Endothelial cell of umbilical vein (primary cell): ENCODE results near the gene DTD2. TPM values are rescaled to one million over a fixed set of nuclear protein-coding genes. Genes with fewer than 3 reads are reported as not detected.

Experiments
- BruUV-seq: library from RNA; stranded (reverse); fragments of 400-500 nt; replicated peaks from 2 replicates; lab custom pipeline; 2021; lab: Mats Ljungman, UMichigan
- CTCF ChIA-PET: fragments of 300-600, 350-600 bp; sonication (Branson Sonifier 250); formaldehyde crosslinking; loops from one replicate; lab custom pipeline; 2021; ENCODE audit warnings: antibody characterized with exemption, inconsistent platforms; lab: Charles Lee
- POLR2A ChIA-PET: fragments of 300-600, 350-600 bp; sonication (Branson Sonifier 250); formaldehyde crosslinking; loops from one replicate; lab custom pipeline; 2021; ENCODE audit warnings: antibody characterized with exemption, inconsistent platforms; lab: Charles Lee
- DNase-seq: peaks from one replicate; pipeline ENCODE4 v3.0.0-alpha.2; 2011; ENCODE audit warnings: low read depth, low spot score
- FAIRE-seq: peaks from 2 replicates; lab custom pipeline; 2011; peaks lifted over from hg19 to GRCh38; lab: Jason Lieb, UNC
- H2AFZ ChIP-seq: 2 replicates; pipeline ENCODE4 v1.6.0; 2012; ENCODE audit warnings: low read depth, low read length, control low read depth, inconsistent platforms
- H3K27ac ChIP-seq: 2 replicates; pipeline ENCODE4 v1.5.1; 2011; ENCODE audit warnings: low read depth, mild to moderate bottlenecking, control low read depth, low read length, moderate library complexity; ENCODE audit not compliant: insufficient read depth
- H3K27me3 ChIP-seq, 2 experiments: 2 replicates each; pipeline versions ENCODE4 v1.6.0 to v1.6.1; 2011; ENCODE audit warnings: low read length in 2 of 2, mixed read lengths in 1 of 2; ENCODE audit not compliant: control insufficient read depth in 2 of 2, insufficient read depth in 2 of 2
- H3K36me3 ChIP-seq, 2 experiments: 2 replicates in 1 of 2; 3 replicates in 1 of 2; pipeline ENCODE4 v1.5.1; 2011; ENCODE audit warnings: low read length in 2 of 2, mild to moderate bottlenecking in 1 of 2, moderate library complexity in 1 of 2; ENCODE audit not compliant: control insufficient read depth in 2 of 2, insufficient read depth in 2 of 2; ENCODE audit errors: extremely low read depth in 1 of 2
- H3K4me1 ChIP-seq: 3 replicates; pipeline ENCODE4 v1.5.1; 2011; ENCODE audit warnings: mild to moderate bottlenecking, low read length; ENCODE audit not compliant: control insufficient read depth, insufficient read depth; ENCODE audit errors: extremely low read depth
- H3K4me2 ChIP-seq: 2 replicates; pipeline ENCODE4 v1.6.1; 2011; ENCODE audit warnings: low read length, control low read depth, mixed read lengths; ENCODE audit not compliant: insufficient read depth
- H3K4me3 ChIP-seq, 3 experiments: fragments of 200-600 bp in 1 of 3; sonication (generic), shearing (Covaris generic) in 1 of 3; replicated peaks in 1 of 3; 2 replicates each; pipeline ENCODE4 v1.5.1; 2011 to 2016; ENCODE audit warnings: control low read depth in 3 of 3, low read length in 3 of 3, mild to moderate bottlenecking in 2 of 3, inconsistent platforms in 1 of 3, low read depth in 1 of 3, moderate library complexity in 1 of 3; ENCODE audit not compliant: insufficient read depth in 1 of 3
- H3K79me2 ChIP-seq: 2 replicates; pipeline ENCODE4 v1.6.0; 2012; ENCODE audit warnings: low read length, inconsistent platforms; ENCODE audit not compliant: control insufficient read depth, insufficient read depth
- H3K9ac ChIP-seq: replicated peaks from 2 replicates; pipeline ENCODE3; 2011; ENCODE audit warnings: low read length, control low read depth; ENCODE audit not compliant: insufficient read depth; ENCODE audit errors: extremely low read depth
- H3K9me1 ChIP-seq: replicated peaks from 3 replicates; pipeline ENCODE4 v1.6.0; 2011; ENCODE audit warnings: mild to moderate bottlenecking, low read length; ENCODE audit not compliant: control insufficient read depth, insufficient read depth; ENCODE audit errors: extremely low read depth
- H3K9me3 ChIP-seq: replicated peaks from 2 replicates; pipeline ENCODE4 v1.5.1; 2012; ENCODE audit warnings: low read length, inconsistent platforms; ENCODE audit not compliant: control insufficient read depth, insufficient read depth
- H4K20me1 ChIP-seq: replicated peaks from 2 replicates; pipeline ENCODE3; 2011; ENCODE audit warnings: mild to moderate bottlenecking, low read length; ENCODE audit not compliant: control insufficient read depth, insufficient read depth; ENCODE audit errors: extremely low read depth
- EZH2 ChIP-seq: IDR thresholded peaks from 2 replicates; pipeline ENCODE4 v1.6.1; 2012; ENCODE audit warnings: borderline replicate concordance, low read depth, mild to moderate bottlenecking, moderate library complexity, low read length, inconsistent platforms; ENCODE audit not compliant: severe bottlenecking
- FOS ChIP-seq: IDR thresholded peaks from 2 replicates; pipeline ENCODE4 v1.6.1; 2011; ENCODE audit warnings: mild to moderate bottlenecking, low read length, moderate library complexity, borderline replicate concordance; ENCODE audit not compliant: insufficient read depth
- GATA2 ChIP-seq: IDR thresholded peaks from 2 replicates; pipeline ENCODE4 v1.7.0; 2011; ENCODE audit warnings: low read depth, mild to moderate bottlenecking, moderate library complexity, mixed read lengths, low read length; ENCODE audit not compliant: insufficient read length, insufficient read depth
- JUN ChIP-seq: IDR thresholded peaks from 2 replicates; pipeline ENCODE4 v1.6.1; 2011; ENCODE audit warnings: borderline replicate concordance, low read depth; ENCODE audit not compliant: insufficient read length, insufficient read depth
- MYC ChIP-seq: IDR thresholded peaks from one replicate; pipeline ENCODE4 v1.6.1; 2011; ENCODE audit warnings: mild to moderate bottlenecking, low read depth, low read length
- POLR2A ChIP-seq: IDR thresholded peaks from 2 replicates; pipeline ENCODE4 v1.6.1; 2012; ENCODE audit warnings: low read depth, mild to moderate bottlenecking, control low read depth, low read length
- POLR2AphosphoS5 ChIP-seq: IDR thresholded peaks from 2 replicates; pipeline ENCODE4 v1.6.1; 2012; ENCODE audit warnings: low read depth, mild to moderate bottlenecking, control low read depth, low read length, moderate library complexity; ENCODE audit not compliant: insufficient read depth
- dilution Hi-C: fragments of 300-500 bp; cut with MboI; formaldehyde crosslinking; loops from one replicate; pipeline ENCODE4 v1.15.0; 2019; ENCODE audit warnings: low sequenced_read_pairs; ENCODE audit not compliant: extremely low pct_ligation_motif_present
- intact Hi-C: fragments of 100-400 bp; cut with micrococcal nuclease; formaldehyde crosslinking; loops from one replicate; pipeline ENCODE4 v1.10.0; 2022
- polyA plus RNA-seq, 4 experiments: library from polyadenylated mRNA; depleted of rRNA in 3 of 4; stranded (reverse) in 3 of 4; unstranded in 1 of 4; fragments of >200 nt; gene quantifications; 2 replicates each; pipeline versions ENCODE4 v1.2.1 to v1.2.3, GENCODE V29; 2011 to 2012; ENCODE audit warnings: missing spikeins in 1 of 4
- total RNA-seq: library from RNA; stranded (reverse); gene quantifications from 2 replicates; pipeline ENCODE4 v1.2.3, GENCODE V29; 2021
- TF ChIP-seq, protein P1 (sequence below), 2 donors: IDR thresholded peaks; 1 replicate in 1 of 2; 2 replicates in 1 of 2; pipeline ENCODE4 v1.5.1; 2011; ENCODE audit warnings: low read length in 2 of 2, mild to moderate bottlenecking in 2 of 2, moderate library complexity in 2 of 2, control low read depth in 1 of 2, inconsistent platforms in 1 of 2, low read depth in 1 of 2; ENCODE audit not compliant: insufficient read depth in 1 of 2; ENCODE audit errors: extremely low read depth in 1 of 2
- TF ChIP-seq, protein P2 (sequence below): IDR thresholded peaks from 2 replicates; pipeline ENCODE4 v1.6.1; 2011; ENCODE audit not compliant: insufficient read depth, insufficient read length

DTD2 gene
- total and polyA plus RNA-seq, 2 donors (not counting 3 experiments of a cell fraction or from before 2014, with no cell fraction given): 9.2 to 14.4 TPM

DNA sequence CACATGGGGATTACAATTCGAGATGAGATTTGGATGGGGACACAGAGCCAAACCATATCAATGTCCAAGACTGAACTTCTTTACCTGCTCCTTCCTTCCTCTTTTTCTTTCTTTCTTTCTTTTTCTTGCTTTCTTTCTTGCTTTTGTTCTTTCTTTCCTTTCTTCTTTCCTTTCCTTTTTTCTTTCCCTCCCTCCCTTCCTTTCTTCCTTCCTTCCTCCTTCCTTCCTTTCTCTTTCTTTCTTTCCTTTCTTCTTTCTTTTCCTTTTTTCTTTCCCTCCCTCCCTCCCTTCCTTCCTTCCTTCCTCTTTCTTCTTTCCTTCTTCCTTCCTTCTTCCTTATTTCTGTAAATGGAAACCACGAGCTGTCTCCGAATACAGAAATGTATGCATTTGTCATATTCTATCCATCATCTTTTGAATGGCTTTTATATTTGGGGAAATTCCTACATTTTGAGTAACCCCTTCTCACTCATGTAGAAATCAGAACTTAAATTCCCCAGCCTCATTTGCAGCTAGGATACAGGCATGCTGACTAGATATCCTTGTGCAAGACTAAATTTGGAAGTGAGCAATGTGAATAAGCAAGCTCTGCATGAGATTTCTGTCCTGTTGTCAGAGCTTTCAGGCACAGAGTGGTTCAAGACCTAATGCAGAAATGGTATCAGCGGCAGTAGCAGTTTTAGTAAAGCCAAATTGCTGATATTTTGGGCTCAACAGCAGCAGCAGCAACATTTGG lies 19.0 kb upstream of the DTD2 start:
- Histone ChIP-seq H3K27ac (no peak overlapping the region), H3K79me2 (no peaks in the 10 kb centered on the region), H3K36me3 (no peaks in the 10 kb centered on the region), H3K4me3 (no peak overlapping the region), H3K4me1 (no peaks in the 10 kb centered on the region), H4K20me1 (no peaks in the 10 kb centered on the region), H3K9me3 (no peaks in the 10 kb centered on the region), H3K9me1 (no peaks in the 10 kb centered on the region), H2AFZ (no peak overlapping the region), H3K27me3 (peaks cover 0 to 2% of the 10 kb centered on the region in 2 experiments), H3K9ac (no peak overlapping the region), H3K4me2 (no peak overlapping the region)
- DNase-seq: no peak
- TF ChIP-seq POLR2A: no peak
- no peak for TF ChIP-seq JUN
- no peak for TF ChIP-seq EZH2
- TF ChIP-seq POLR2AphosphoS5: no peak
- TF ChIP-seq, protein P1, sequence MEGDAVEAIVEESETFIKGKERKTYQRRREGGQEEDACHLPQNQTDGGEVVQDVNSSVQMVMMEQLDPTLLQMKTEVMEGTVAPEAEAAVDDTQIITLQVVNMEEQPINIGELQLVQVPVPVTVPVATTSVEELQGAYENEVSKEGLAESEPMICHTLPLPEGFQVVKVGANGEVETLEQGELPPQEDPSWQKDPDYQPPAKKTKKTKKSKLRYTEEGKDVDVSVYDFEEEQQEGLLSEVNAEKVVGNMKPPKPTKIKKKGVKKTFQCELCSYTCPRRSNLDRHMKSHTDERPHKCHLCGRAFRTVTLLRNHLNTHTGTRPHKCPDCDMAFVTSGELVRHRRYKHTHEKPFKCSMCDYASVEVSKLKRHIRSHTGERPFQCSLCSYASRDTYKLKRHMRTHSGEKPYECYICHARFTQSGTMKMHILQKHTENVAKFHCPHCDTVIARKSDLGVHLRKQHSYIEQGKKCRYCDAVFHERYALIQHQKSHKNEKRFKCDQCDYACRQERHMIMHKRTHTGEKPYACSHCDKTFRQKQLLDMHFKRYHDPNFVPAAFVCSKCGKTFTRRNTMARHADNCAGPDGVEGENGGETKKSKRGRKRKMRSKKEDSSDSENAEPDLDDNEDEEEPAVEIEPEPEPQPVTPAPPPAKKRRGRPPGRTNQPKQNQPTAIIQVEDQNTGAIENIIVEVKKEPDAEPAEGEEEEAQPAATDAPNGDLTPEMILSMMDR (IDR thresholded peaks at IDR 0.05; ENCODE audit: extremely low read depth in 1 of 2, insufficient read depth in 1 of 2, low read depth in 1 of 2, low read length in 2 of 2): no peak
- ChIA-PET CTCF (interaction anchor here (0.6 kb wide), 1 partner anchor 907 kb away, joined by 3 read pairs; no protein-coding TSS in a partner anchor), POLR2A (no interaction called here)
- dilution Hi-C loops (no loop called here), intact Hi-C loops (no loop called here)
- no peak for FAIRE-seq
- no TSS peak for BruUV-seq

DNA sequence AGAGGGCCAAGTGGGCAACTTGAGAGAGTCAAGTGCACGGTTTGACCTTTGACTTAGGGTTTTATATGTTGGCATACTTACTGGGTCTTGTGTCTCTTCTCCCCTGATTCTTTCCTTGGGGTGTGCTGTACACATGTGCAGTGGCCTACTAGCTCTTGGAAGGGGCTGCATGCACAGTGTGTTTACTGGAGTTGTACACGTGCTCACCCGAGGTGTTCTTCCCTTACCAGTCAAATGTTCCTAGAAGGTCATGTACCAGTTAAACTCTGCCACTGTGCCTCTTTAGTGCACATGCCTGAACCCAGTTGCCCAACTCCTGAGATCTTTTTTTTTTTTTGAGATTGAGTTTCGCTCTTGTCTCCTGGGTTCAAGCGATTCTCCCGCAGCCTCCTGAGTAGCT lies 9.2 kb upstream of the DTD2 start:
- no peak for FAIRE-seq
- DNase-seq: no peak
- H3K9ac ChIP-seq: no peak overlapping the region
- dilution Hi-C loops: no loop called here
- intact Hi-C loops: no loop called here
- ChIA-PET CTCF (no interaction called here), POLR2A (no interaction called here)
- H3K27ac ChIP-seq: no peak overlapping the region
- H3K4me1 ChIP-seq: no peaks in the 10 kb centered on the region
- no peak overlapping the region for H3K4me2 ChIP-seq
- no peak overlapping the region for H3K4me3 ChIP-seq
- no peaks in the 10 kb centered on the region for H3K9me1 ChIP-seq
- TF ChIP-seq, protein P2, sequence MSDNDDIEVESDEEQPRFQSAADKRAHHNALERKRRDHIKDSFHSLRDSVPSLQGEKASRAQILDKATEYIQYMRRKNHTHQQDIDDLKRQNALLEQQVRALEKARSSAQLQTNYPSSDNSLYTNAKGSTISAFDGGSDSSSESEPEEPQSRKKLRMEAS: no peak
- no peak for TF ChIP-seq POLR2A
- no peak for TF ChIP-seq MYC
- TF ChIP-seq, protein P1 (IDR thresholded peaks at IDR 0.05; ENCODE audit: extremely low read depth in 1 of 2, insufficient read depth in 1 of 2, low read depth in 1 of 2, low read length in 2 of 2): no peak
- no peak for TF ChIP-seq GATA2
- no peak for TF ChIP-seq EZH2
- no peak for TF ChIP-seq FOS
- TF ChIP-seq JUN: no peak
- no peaks in the 10 kb centered on the region for H3K36me3 ChIP-seq
- no peaks in the 10 kb centered on the region for H3K9me3 ChIP-seq
- no peaks in the 10 kb centered on the region for H4K20me1 ChIP-seq
- no peaks in the 10 kb centered on the region for H3K27me3 ChIP-seq
- H2AFZ ChIP-seq: no peak overlapping the region
- BruUV-seq: no TSS peak
- no peaks in the 10 kb centered on the region for H3K79me2 ChIP-seq
